IPS DF 4.7 (cell line): ENCODE data around the gene P2RX1.

Source experiments
- DNase-seq: peaks from one replicate; pipeline ENCODE4 v3.0.0-alpha.2; 2013; ENCODE audit warnings: low spot score; ENCODE audit errors: extremely low read depth

Gene P2RX1

GRCh38 chr17:3907483-3908216, 8.6 kb downstream of the P2RX1 start:
- DNase-seq, result no peak

GRCh38 chr17:3906881-3907280, 9.4 kb downstream of the P2RX1 start:
- DNase-seq, result no peak

- no peak for DNase-seq
Measured at GRCh38 chr17:3905017-3905520, 11.2 kb downstream of the P2RX1 start.

- no peak for DNase-seq
Measured at GRCh38 chr17:3904501-3904900, 11.8 kb downstream of the P2RX1 start.

- DNase-seq, result no peak
Measured at GRCh38 chr17:3903881-3904290, 12.4 kb downstream of the P2RX1 start.

GRCh38 chr17:3903051-3903825, 13.0 kb downstream of the P2RX1 start:
- no peak for DNase-seq

- no peak for DNase-seq
Measured at GRCh38 chr17:3900646-3901045, 15.6 kb downstream of the P2RX1 start.

GRCh38 chr17:3897731-3898130, 18.5 kb downstream of the P2RX1 start:
- DNase-seq, result no peak

GRCh38 chr17:3896968-3897235, 19.4 kb downstream of the P2RX1 start:
- DNase-seq, result no peak

- DNase-seq, result no peak
Measured at GRCh38 chr17:3896108-3896967, 19.9 kb downstream of the P2RX1 start.

- no peak for DNase-seq
Measured at GRCh38 chr17:3895354-3895753, 20.9 kb downstream of the P2RX1 start.

GRCh38 chr17:3894911-3895343, 21.3 kb downstream of the P2RX1 start:
- no peak for DNase-seq

- no peak for DNase-seq
Measured at GRCh38 chr17:3894188-3894587, 22.1 kb downstream of the P2RX1 start.

GRCh38 chr17:3893720-3894116, 22.5 kb downstream of the P2RX1 start:
- no peak for DNase-seq

- DNase-seq, result no peak
Measured at GRCh38 chr17:3893003-3893719, 23.1 kb downstream of the P2RX1 start, which contains the start of gene CAMKK1. CAMKK1 (minus strand) TSS chr17:3893053; CDS start chr17:3885687, 7,366 bp downstream.

GRCh38 chr17:3892095-3892998, 23.9 kb downstream of the P2RX1 start:
- no peak for DNase-seq

- no peak for DNase-seq
Measured at GRCh38 chr17:3891626-3892094, 24.6 kb downstream of the P2RX1 start.

GRCh38 chr17:3890878-3891219, 25.4 kb downstream of the P2RX1 start:
- no peak for DNase-seq

- DNase-seq, result no peak
Measured at GRCh38 chr17:3890082-3890877, 26.0 kb downstream of the P2RX1 start.
